ENCODE measurements around the gene CCR1.

CCR1 gene

GRCh38 chr3:46243560-46243959, 35.4 kb upstream of the CCR1 start:
- no peaks in the 10 kb centered on the region for H3K79me2 ChIP-seq (ENCODE audit: insufficient read depth, low read length)
- no peaks in the 10 kb centered on the region for H3K9me3 ChIP-seq (ENCODE audit: low read length)
- no peak overlapping the region for H3K9ac ChIP-seq (ENCODE audit: low read length)
- TF ChIP-seq CTCF (IDR thresholded peaks at IDR 0.05; ENCODE audit: low read length), result no peak
- no peak for TF ChIP-seq EZH2 (IDR thresholded peaks at IDR 0.05; ENCODE audit: borderline replicate concordance, low read length)
- H3K4me1 ChIP-seq (ENCODE audit: insufficient read depth, low read length, severe bottlenecking), result no peaks in the 10 kb centered on the region
- no peak overlapping the region for H2AFZ ChIP-seq (ENCODE audit: low read length)
- H3K4me2 ChIP-seq (ENCODE audit: low read length), result no peak overlapping the region
- H3F3A ChIP-seq (ENCODE audit: insufficient read depth, low read length), result no peaks in the 10 kb centered on the region
- no peaks in the 10 kb centered on the region for H4K20me1 ChIP-seq (ENCODE audit: insufficient read depth, low read length)
- no peaks in the 10 kb centered on the region for H3K9me2 ChIP-seq (ENCODE audit: low read depth, low read length)
- H3K36me3 ChIP-seq (ENCODE audit: insufficient read depth, low read length), result no peaks in the 10 kb centered on the region
- no peak overlapping the region for H3K27ac ChIP-seq (ENCODE audit: low read depth, low read length, poor library complexity, severe bottlenecking)
- no peak overlapping the region for H3K4me3 ChIP-seq (ENCODE audit: low read depth, low read length, poor library complexity, severe bottlenecking)
- no peaks in the 10 kb centered on the region for H3K27me3 ChIP-seq (ENCODE audit: insufficient read depth, low read length)

DNA sequence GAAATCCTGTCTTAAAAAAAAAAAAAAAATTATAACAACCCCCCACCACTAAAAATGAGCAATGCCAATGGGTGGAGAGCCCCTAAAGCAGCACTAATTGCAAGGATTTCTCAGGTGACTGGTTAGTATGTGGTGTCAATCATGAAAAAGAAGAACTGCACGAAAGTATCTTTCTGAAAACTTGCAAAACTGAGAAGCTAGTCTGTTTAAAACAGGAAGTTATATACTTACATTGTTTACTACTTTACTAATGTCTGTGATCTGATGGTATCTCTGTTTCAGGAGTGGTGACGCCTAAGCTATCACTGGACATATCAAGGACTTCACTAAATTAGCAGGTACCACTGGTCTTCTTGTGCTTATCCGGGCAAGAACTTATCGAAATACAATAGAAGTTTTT, 34.0 kb upstream of the CCR1 start, which contains the start of gene CCR3:
Gene CCR3 (plus strand): TSS at position 341 of the 400 bp plus-strand sequence. CDS start 22,699 bp downstream, outside the sequence.
- Histone ChIP-seq H3K9ac (ENCODE audit: low read length) (no peak within 1 kb of the TSS), H2AFZ (ENCODE audit: low read length) (no peak within 1 kb of the TSS), H3K4me2 (ENCODE audit: low read length) (no peak within 1 kb of the TSS), H3K27me3 (ENCODE audit: insufficient read depth, low read length) (no peaks in the 10 kb centered on the region), H3K9me3 (ENCODE audit: low read length) (no peaks in the 10 kb centered on the region), H3K36me3 (ENCODE audit: insufficient read depth, low read length) (no peaks in the 10 kb centered on the region), H3K79me2 (ENCODE audit: insufficient read depth, low read length) (no peaks in the 10 kb centered on the region), H3K4me1 (ENCODE audit: insufficient read depth, low read length, severe bottlenecking) (no peaks in the 10 kb centered on the region), H3K4me3 (ENCODE audit: low read depth, low read length, poor library complexity, severe bottlenecking) (no peak within 1 kb of the TSS), H4K20me1 (ENCODE audit: insufficient read depth, low read length) (no peaks in the 10 kb centered on the region), H3K27ac (ENCODE audit: low read depth, low read length, poor library complexity, severe bottlenecking) (no peak within 1 kb of the TSS), H3F3A (ENCODE audit: insufficient read depth, low read length) (no peaks in the 10 kb centered on the region), H3K9me2 (ENCODE audit: low read depth, low read length) (no peaks in the 10 kb centered on the region)
- no peak for TF ChIP-seq EZH2 (IDR thresholded peaks at IDR 0.05; ENCODE audit: borderline replicate concordance, low read length)

DNA sequence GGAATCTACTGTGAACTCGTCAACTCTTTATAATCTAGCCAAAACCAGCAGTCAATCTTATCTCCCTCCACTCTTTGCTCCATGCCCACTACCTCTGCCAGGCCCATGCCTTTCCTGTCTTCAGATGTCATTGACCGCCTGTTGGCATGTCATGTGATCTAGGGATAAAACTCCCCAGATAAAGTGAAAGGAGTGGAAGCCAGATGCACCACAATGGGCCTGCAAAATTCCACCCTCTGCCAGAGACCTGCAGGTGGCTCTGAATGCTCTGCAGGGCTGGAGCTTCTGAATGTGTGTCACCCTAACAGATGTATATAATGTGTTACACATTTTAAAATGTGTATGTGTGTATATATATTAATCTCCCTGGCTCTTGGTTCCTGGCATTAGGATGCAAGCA, 31.8 kb upstream of the CCR1 start:
- no peak overlapping the region for H2AFZ ChIP-seq (ENCODE audit: low read length)
- no peak overlapping the region for H3K4me3 ChIP-seq (ENCODE audit: low read depth, low read length, poor library complexity, severe bottlenecking)
- H3K9me2 ChIP-seq (ENCODE audit: low read depth, low read length), result no peaks in the 10 kb centered on the region
- H3K36me3 ChIP-seq (ENCODE audit: insufficient read depth, low read length), result no peaks in the 10 kb centered on the region
- no peaks in the 10 kb centered on the region for H4K20me1 ChIP-seq (ENCODE audit: insufficient read depth, low read length)
- H3K4me1 ChIP-seq (ENCODE audit: insufficient read depth, low read length, severe bottlenecking), result no peaks in the 10 kb centered on the region
- no peak overlapping the region for H3K9ac ChIP-seq (ENCODE audit: low read length)
- TF ChIP-seq CTCF (IDR thresholded peaks at IDR 0.05; ENCODE audit: low read length), result no peak
- TF ChIP-seq EZH2 (IDR thresholded peaks at IDR 0.05; ENCODE audit: borderline replicate concordance, low read length), result no peak
- H3K9me3 ChIP-seq (ENCODE audit: low read length), result no peaks in the 10 kb centered on the region
- no peak overlapping the region for H3K27ac ChIP-seq (ENCODE audit: low read depth, low read length, poor library complexity, severe bottlenecking)
- H3K4me2 ChIP-seq (ENCODE audit: low read length), result no peak overlapping the region
- H3F3A ChIP-seq (ENCODE audit: insufficient read depth, low read length), result no peaks in the 10 kb centered on the region
- no peaks in the 10 kb centered on the region for H3K27me3 ChIP-seq (ENCODE audit: insufficient read depth, low read length)
- no peaks in the 10 kb centered on the region for H3K79me2 ChIP-seq (ENCODE audit: insufficient read depth, low read length)

- H2AFZ ChIP-seq (ENCODE audit: low read length), result no peak overlapping the region
- no peaks in the 10 kb centered on the region for H3F3A ChIP-seq (ENCODE audit: insufficient read depth, low read length)
- no peak overlapping the region for H3K9ac ChIP-seq (ENCODE audit: low read length)
- H3K9me2 ChIP-seq (ENCODE audit: low read depth, low read length), result no peaks in the 10 kb centered on the region
- H3K27ac ChIP-seq (ENCODE audit: low read depth, low read length, poor library complexity, severe bottlenecking), result no peak overlapping the region
- no peaks in the 10 kb centered on the region for H3K4me1 ChIP-seq (ENCODE audit: insufficient read depth, low read length, severe bottlenecking)
- no peaks in the 10 kb centered on the region for H4K20me1 ChIP-seq (ENCODE audit: insufficient read depth, low read length)
- H3K9me3 ChIP-seq (ENCODE audit: low read length), result no peaks in the 10 kb centered on the region
- H3K36me3 ChIP-seq (ENCODE audit: insufficient read depth, low read length), result no peaks in the 10 kb centered on the region
- no peaks in the 10 kb centered on the region for H3K27me3 ChIP-seq (ENCODE audit: insufficient read depth, low read length)
- H3K4me3 ChIP-seq (ENCODE audit: low read depth, low read length, poor library complexity, severe bottlenecking), result no peak overlapping the region
- no peak overlapping the region for H3K4me2 ChIP-seq (ENCODE audit: low read length)
- no peak for TF ChIP-seq CTCF (IDR thresholded peaks at IDR 0.05; ENCODE audit: low read length)
- no peak for TF ChIP-seq EZH2 (IDR thresholded peaks at IDR 0.05; ENCODE audit: borderline replicate concordance, low read length)
- no peaks in the 10 kb centered on the region for H3K79me2 ChIP-seq (ENCODE audit: insufficient read depth, low read length)
Measured at GRCh38 chr3:46239301-46239938, 31.3 kb upstream of the CCR1 start.
